H1 (cell line): Measurements from ENCODE around the gene SPINK7. TPM values are rescaled to one million over a fixed set of nuclear protein-coding genes. Genes with fewer than 3 reads are reported as not detected.

Experiments used
- CREB1 ChIP-seq: IDR thresholded peaks from 2 replicates; pipeline ENCODE4 v1.6.1; 2012; ENCODE audit warnings: inconsistent platforms
- EGR1 ChIP-seq: IDR thresholded peaks from 2 replicates; pipeline ENCODE4 v1.6.1; 2011; ENCODE audit warnings: low read depth, low read length, borderline replicate concordance
- GTF2F1 ChIP-seq: IDR thresholded peaks from 2 replicates; pipeline ENCODE4 v1.6.1; 2012; ENCODE audit warnings: low read depth, low read length, improper control_type of control experiment, borderline replicate concordance
- RAD21 ChIP-seq, 2 experiments: IDR thresholded peaks in 1 of 2; conservative IDR thresholded peaks in 1 of 2; 2 replicates each; pipeline ENCODE4 v1.6.1; 2011; ENCODE audit warnings: low read depth in 2 of 2, low read length in 2 of 2, improper control_type of control experiment in 1 of 2, inconsistent platforms in 1 of 2, mild to moderate bottlenecking in 1 of 2, moderate library complexity in 1 of 2
- SP2 ChIP-seq: IDR thresholded peaks from 2 replicates; pipeline ENCODE4 v1.6.1; 2012; ENCODE audit warnings: mild to moderate bottlenecking, low read length, inconsistent platforms
- SP4 ChIP-seq: IDR thresholded peaks from 2 replicates; pipeline ENCODE4 v1.6.1; 2012; ENCODE audit warnings: low read length, inconsistent platforms
- TAF1 ChIP-seq: IDR thresholded peaks from 2 replicates; pipeline ENCODE4 v1.6.1; 2011; ENCODE audit warnings: mild to moderate bottlenecking, low read depth, low read length
- TCF12 ChIP-seq: IDR thresholded peaks from 2 replicates; pipeline ENCODE4 v1.6.1; 2011; ENCODE audit warnings: low read depth, mild to moderate bottlenecking, low read length
- polyA plus RNA-seq, 7 experiments: library from polyadenylated mRNA; depleted of rRNA in 3 of 7; stranded (reverse) in 5 of 7; unstranded in 2 of 7; fragments of >200 nt in 5 of 7; fragments of 200-250 nt in 2 of 7; gene quantifications; 1 replicate in 5 of 7; 2 replicates in 1 of 7; 4 replicates in 1 of 7; pipeline versions ENCODE4 v1.2.1 to v1.2.3, GENCODE V29; 2011 to 2013; ENCODE audit warnings: missing spikeins in 2 of 7, mixed read lengths in 2 of 7
- total RNA-seq: library from RNA; stranded (reverse); fragmentation: NEBNext Ultra II Directional; extraction: Animal tissue kit (Norgen Biotek cat#: 25700); gene quantifications from 2 replicates; pipeline ENCODE4 v1.2.1, GENCODE V29; 2021

The SPINK7 gene
- total and polyA plus RNA-seq, 2 of the 8 experiments (the other 6 are each of a cell fraction or from before 2014, with no cell fraction given): not detected

DNA sequence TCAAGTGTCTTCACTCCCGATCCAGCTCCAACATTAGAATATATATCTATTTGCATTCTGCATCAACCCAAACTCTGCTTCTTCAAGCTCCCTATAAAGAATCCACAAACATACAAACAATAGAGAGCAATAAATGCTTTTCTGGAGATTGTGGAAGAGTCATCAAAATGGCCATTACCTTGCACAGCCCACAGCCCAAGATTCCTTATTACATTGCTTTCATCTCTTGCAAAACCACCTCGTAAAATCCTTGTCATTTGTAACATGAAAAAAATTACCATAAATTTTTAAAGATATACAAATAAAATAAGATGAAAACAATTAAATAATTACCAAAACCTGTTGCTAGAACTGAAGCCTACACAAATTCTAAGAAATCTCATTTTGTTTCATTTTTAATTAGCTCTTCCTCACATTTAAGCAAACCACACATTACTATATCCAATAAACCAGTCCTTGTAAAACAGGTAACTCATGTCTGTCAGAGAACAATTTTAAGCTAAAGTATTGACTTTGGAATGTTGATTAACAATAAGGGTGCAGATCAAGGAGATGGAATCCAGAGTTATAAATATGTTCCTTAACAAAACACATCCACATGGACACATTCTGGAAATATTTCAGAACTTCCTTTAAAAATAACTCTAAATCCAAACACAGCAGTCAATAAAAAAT is 30.3 kb downstream of the SPINK7 start (continued):
- TF ChIP-seq GTF2F1 (no peak), RAD21 (IDR thresholded peaks at IDR 0.05 in 1 of 2, conservative IDR thresholded peaks at IDR 0.05 in 1 of 2; ENCODE audit: low read depth in 2 of 2, low read length in 2 of 2) (no peak), EGR1 (no peak), SP4 (no peak), TAF1 (no peak), TCF12 (no peak), SP2 (no peak), CREB1 (no peak)
